Astrocyte (in vitro differentiated cells and primary cell): ENCODE results near the gene GRM4. TPM values are rescaled to one million over a fixed set of nuclear protein-coding genes. Genes with fewer than 3 reads are reported as not detected.

Experiments used
- DNase-seq: peaks from one replicate; pipeline ENCODE4 v3.0.0-alpha.2; 2010; ENCODE audit warnings: low read depth
- FAIRE-seq: peaks from 2 replicates; lab custom pipeline; 2011; peaks lifted over from hg19 to GRCh38; lab: Jason Lieb, UNC
- H2AFZ ChIP-seq: 2 replicates; pipeline ENCODE4 v1.6.0; 2012; ENCODE audit warnings: low read depth, low read length, inconsistent platforms
- H3K27ac ChIP-seq: 2 replicates; pipeline ENCODE4 v1.5.1; 2011; ENCODE audit warnings: low read depth, low read length, inconsistent platforms
- H3K27me3 ChIP-seq: 2 replicates; pipeline ENCODE4 v1.6.0; 2011; ENCODE audit warnings: low read length, inconsistent platforms; ENCODE audit not compliant: insufficient read depth
- H3K36me3 ChIP-seq: 2 replicates; pipeline ENCODE4 v1.5.1; 2011; ENCODE audit warnings: low read length, inconsistent platforms; ENCODE audit not compliant: insufficient read depth
- H3K4me1 ChIP-seq: 2 replicates; pipeline ENCODE4 v1.5.1; 2011; ENCODE audit warnings: low read length, inconsistent platforms; ENCODE audit not compliant: insufficient read depth
- H3K4me2 ChIP-seq: 2 replicates; pipeline ENCODE4 v1.6.0; 2012; ENCODE audit warnings: low read length, inconsistent platforms
- H3K4me3 ChIP-seq: 2 replicates; pipeline ENCODE4 v1.5.1; 2011; ENCODE audit warnings: low read depth, mild to moderate bottlenecking, low read length, inconsistent platforms; ENCODE audit not compliant: insufficient read depth
- H3K79me2 ChIP-seq: 2 replicates; pipeline ENCODE4 v1.6.0; 2012; ENCODE audit warnings: mild to moderate bottlenecking, low read length, inconsistent platforms; ENCODE audit not compliant: insufficient read depth
- H3K9ac ChIP-seq: 2 replicates; pipeline ENCODE4 v1.6.0; 2012; ENCODE audit warnings: mild to moderate bottlenecking, low read length, inconsistent platforms
- H3K9me3 ChIP-seq: 2 replicates; pipeline ENCODE4 v1.5.1; 2012; ENCODE audit warnings: low read depth, mild to moderate bottlenecking, low read length, inconsistent platforms; ENCODE audit not compliant: insufficient read depth
- H4K20me1 ChIP-seq: 2 replicates; pipeline ENCODE4 v1.6.0; 2012; ENCODE audit warnings: low read length, inconsistent platforms; ENCODE audit not compliant: insufficient read depth
- H3K27ac Mint-ChIP-seq: one replicate; pipeline ENCODE4 v1.8.0; 2021; ENCODE audit warnings: mild to moderate bottlenecking, mixed read lengths; ENCODE audit not compliant: unreplicated experiment
- H3K27me3 Mint-ChIP-seq: one replicate; pipeline ENCODE4 v1.8.0; 2021; ENCODE audit warnings: low read depth, mixed read lengths; ENCODE audit not compliant: unreplicated experiment
- H3K36me3 Mint-ChIP-seq: one replicate; pipeline ENCODE4 v1.8.0; 2021; ENCODE audit warnings: low read depth, mixed read lengths; ENCODE audit not compliant: unreplicated experiment
- H3K4me1 Mint-ChIP-seq: one replicate; pipeline ENCODE4 v1.8.0; 2021; ENCODE audit warnings: low read depth, mixed read lengths; ENCODE audit not compliant: unreplicated experiment
- H3K4me3 Mint-ChIP-seq: one replicate; pipeline ENCODE4 v1.8.0; 2021; ENCODE audit warnings: mild to moderate bottlenecking, moderate library complexity, mixed read lengths; ENCODE audit not compliant: unreplicated experiment
- H3K9me3 Mint-ChIP-seq: one replicate; pipeline ENCODE4 v1.8.0; 2021; ENCODE audit warnings: mild to moderate bottlenecking, mixed read lengths; ENCODE audit not compliant: unreplicated experiment
- EZH2 ChIP-seq: IDR thresholded peaks from 2 replicates; pipeline ENCODE4 v1.6.1; 2012; ENCODE audit warnings: mild to moderate bottlenecking, low read length, inconsistent platforms; ENCODE audit not compliant: insufficient read depth
- total RNA-seq: library from RNA; stranded (reverse); gene quantifications from 2 replicates; pipeline ENCODE4 v1.2.1, GENCODE V29; 2021
- TF ChIP-seq, protein P1 (sequence below): IDR thresholded peaks from 2 replicates; pipeline ENCODE4 v1.5.1; 2011; ENCODE audit warnings: low read depth, mild to moderate bottlenecking, inconsistent platforms, low read length, moderate library complexity; ENCODE audit not compliant: insufficient read depth

GRM4 gene
- total RNA-seq, 1 donor from 2014 or later, result 0.30 TPM

DNA sequence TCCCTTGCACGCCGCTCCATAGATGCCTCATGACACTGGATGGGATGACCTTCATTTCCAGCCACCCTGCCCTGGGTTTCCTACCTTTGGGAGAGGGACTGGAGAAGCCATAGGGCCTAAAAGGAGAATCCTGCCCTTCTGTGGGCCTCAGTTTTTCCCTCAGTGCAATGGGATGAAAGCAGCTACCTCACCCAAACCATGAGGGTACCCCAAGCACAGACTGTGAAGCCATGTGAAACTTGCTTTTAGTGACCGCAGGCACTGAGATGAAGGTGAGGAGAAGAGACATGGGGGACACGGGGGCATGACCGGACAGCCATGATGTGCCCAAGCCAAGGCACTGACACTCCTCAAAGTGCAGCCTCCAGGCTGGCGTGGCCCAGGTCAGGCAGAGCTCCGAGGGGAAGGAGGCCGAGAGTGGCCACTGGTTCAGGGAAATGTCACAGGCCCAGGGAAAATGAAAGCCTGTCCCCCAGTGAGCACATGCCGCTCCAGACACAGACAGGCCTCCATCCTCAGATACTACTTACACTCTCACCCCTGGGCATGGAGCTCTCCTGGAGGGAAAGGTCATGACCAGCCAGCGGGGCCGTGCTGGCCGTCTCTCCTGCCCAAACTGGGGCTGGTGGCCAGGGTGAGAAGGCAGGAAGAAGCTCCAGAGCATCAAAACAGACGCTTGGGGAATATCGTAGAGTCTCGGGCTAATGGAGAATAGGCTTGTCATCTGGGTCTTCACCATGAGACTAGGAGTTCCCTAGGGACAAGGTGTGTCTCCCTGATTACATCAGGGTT lies 116.2 kb downstream of the GRM4 start:
- no peak overlapping the region for H3K27ac Mint-ChIP-seq
- no peaks in the 10 kb centered on the region for H3K4me1 ChIP-seq
- FAIRE-seq (no peak), DNase-seq (no peak)
- no peaks in the 10 kb centered on the region for H3K36me3 ChIP-seq
- no peak overlapping the region for H3K9ac ChIP-seq
- no peak overlapping the region for H3K4me3 Mint-ChIP-seq
- no peak overlapping the region for H3K27ac ChIP-seq
- no peaks in the 10 kb centered on the region for H3K36me3 Mint-ChIP-seq
- peaks cover 36% of the 10 kb centered on the region for H3K27me3 Mint-ChIP-seq
- no peak overlapping the region for H3K4me2 ChIP-seq
- H3K79me2 ChIP-seq, result no peaks in the 10 kb centered on the region
- no peak overlapping the region for H3K4me3 ChIP-seq
- no peaks in the 10 kb centered on the region for H3K9me3 ChIP-seq
- TF ChIP-seq, protein P1, sequence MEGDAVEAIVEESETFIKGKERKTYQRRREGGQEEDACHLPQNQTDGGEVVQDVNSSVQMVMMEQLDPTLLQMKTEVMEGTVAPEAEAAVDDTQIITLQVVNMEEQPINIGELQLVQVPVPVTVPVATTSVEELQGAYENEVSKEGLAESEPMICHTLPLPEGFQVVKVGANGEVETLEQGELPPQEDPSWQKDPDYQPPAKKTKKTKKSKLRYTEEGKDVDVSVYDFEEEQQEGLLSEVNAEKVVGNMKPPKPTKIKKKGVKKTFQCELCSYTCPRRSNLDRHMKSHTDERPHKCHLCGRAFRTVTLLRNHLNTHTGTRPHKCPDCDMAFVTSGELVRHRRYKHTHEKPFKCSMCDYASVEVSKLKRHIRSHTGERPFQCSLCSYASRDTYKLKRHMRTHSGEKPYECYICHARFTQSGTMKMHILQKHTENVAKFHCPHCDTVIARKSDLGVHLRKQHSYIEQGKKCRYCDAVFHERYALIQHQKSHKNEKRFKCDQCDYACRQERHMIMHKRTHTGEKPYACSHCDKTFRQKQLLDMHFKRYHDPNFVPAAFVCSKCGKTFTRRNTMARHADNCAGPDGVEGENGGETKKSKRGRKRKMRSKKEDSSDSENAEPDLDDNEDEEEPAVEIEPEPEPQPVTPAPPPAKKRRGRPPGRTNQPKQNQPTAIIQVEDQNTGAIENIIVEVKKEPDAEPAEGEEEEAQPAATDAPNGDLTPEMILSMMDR, result no peak
- TF ChIP-seq EZH2, result no peak
- no peaks in the 10 kb centered on the region for H4K20me1 ChIP-seq
- no peaks in the 10 kb centered on the region for H3K4me1 Mint-ChIP-seq
- H3K27me3 ChIP-seq, result peaks cover 4% of the 10 kb centered on the region
- H3K9me3 Mint-ChIP-seq, result no peaks in the 10 kb centered on the region
- H2AFZ ChIP-seq, result no peak overlapping the region

DNA sequence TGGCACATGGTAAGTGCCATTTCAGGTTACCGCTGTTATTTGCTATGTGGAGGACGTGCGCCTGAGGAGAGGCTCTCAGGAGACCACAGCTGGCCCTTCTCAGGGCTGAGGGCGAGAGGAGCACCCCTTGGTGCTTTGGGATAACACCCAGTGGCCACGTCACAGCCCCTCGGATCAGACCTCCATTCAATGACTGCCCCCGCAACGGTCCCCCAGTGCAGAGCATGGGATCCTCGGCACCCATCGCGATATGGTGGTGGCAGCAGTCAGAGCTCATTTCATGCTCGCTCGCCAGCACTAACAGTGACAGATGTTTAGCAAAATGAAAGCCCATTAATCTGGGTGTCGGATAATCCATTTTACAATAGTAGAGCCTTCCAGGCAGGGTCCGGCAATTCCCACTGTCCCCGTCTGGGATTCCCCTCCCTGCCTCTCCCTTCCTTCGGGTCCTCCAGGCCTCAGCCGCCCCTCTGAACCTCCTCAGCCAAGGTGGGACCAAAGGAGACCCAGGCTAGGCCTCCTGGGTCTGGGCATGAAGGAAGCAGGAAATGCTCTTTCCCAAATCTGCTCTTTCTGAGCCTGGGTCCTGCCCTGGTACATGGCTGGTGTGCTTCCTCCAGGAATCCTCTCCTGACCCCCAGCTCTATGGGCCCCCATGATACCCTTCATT lies 117.1 kb downstream of the GRM4 start:
- Histone ChIP-seq H2AFZ (no peak overlapping the region), H3K4me3 (no peak overlapping the region), H4K20me1 (no peaks in the 10 kb centered on the region), H3K9ac (no peak overlapping the region), H3K4me1 (no peaks in the 10 kb centered on the region), H3K79me2 (no peaks in the 10 kb centered on the region), H3K27me3 (peaks cover 6% of the 10 kb centered on the region), H3K36me3 (no peaks in the 10 kb centered on the region), H3K27ac (no peak overlapping the region), H3K4me2 (no peak overlapping the region), H3K9me3 (no peaks in the 10 kb centered on the region)
- H3K4me1 Mint-ChIP-seq, result no peaks in the 10 kb centered on the region
- no peaks in the 10 kb centered on the region for H3K36me3 Mint-ChIP-seq
- H3K9me3 Mint-ChIP-seq, result peaks cover 7% of the 10 kb centered on the region
- peaks cover 32% of the 10 kb centered on the region for H3K27me3 Mint-ChIP-seq
- no peak for TF ChIP-seq EZH2
- TF ChIP-seq, protein P1, result no peak
- H3K27ac Mint-ChIP-seq, result no peak overlapping the region
- H3K4me3 Mint-ChIP-seq, result no peak overlapping the region
- FAIRE-seq (no peak), DNase-seq (no peak)
